ENCODE data around the gene DAAM1. TPM values are rescaled to one million over a fixed set of nuclear protein-coding genes. Genes with fewer than 3 reads are reported as not detected.
A peak's percentile ranks its signal among the peaks of the same experiment; 100 is the strongest.

The DAAM1 gene
- total RNA-seq, 6 donors from 2014 or later: 34.4 to 94.4 (median 55.5) TPM

DNA sequence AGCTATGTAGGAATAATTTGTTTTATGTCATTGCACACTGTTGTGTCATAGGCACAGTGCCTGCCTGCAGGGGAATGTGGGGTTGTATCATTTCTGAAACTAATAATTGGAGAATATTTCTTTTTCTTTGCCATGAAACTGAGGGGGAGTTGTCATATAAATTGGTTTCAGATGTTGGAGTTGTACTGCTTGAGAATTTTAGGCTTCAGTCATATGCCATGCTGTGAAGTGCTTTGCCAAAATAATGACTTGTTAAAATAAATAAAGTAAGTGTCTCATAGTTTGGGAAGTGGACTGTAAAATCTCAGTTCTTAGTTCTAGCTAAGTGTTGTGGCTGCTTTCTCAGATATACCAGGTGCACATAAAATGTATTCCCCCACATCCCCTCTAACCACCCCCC is 116.8 kb downstream of the DAAM1 start:
- DNase-seq (no peak), ATAC-seq (ENCODE audit: low FRiP score in 2 of 2) (no peak)
- Histone ChIP-seq H3K27me3 (no peaks in the 10 kb centered on the region), H3K4me1 (peaks cover 18 to 48% (median 33%) of the 10 kb centered on the region in 4 donors), H3K4me3 (no peak overlapping the region), H3K36me3 (no peaks in the 10 kb centered on the region), H3K9me3 (no peaks in the 10 kb centered on the region), H3K27ac (peak overlapping the region in 1 of 4 donors; percentile 7)
- no peak for TF ChIP-seq POLR2A (IDR thresholded peaks at IDR 0.05)

- H3K4me3 ChIP-seq: no peak overlapping the region
- DNase-seq (no peak), ATAC-seq (ENCODE audit: low FRiP score in 2 of 2) (peak in 1 of 2 donors; percentile 12)
- WGBS, 2 donors: 50 to 77% methylated on average over 1 of the region's 1 CpG
- H3K9me3 ChIP-seq: no peaks in the 10 kb centered on the region
- peaks cover 18 to 49% (median 34%) of the 10 kb centered on the region in 4 donors for H3K4me1 ChIP-seq
- no peaks in the 10 kb centered on the region for H3K27me3 ChIP-seq
- TF ChIP-seq POLR2A (IDR thresholded peaks at IDR 0.05) (no peak), EP300 (IDR thresholded peaks at IDR 0.05) (no peak), POLR2AphosphoS5 (IDR thresholded peaks at IDR 0.05) (no peak)
- TF ChIP-seq, protein P1, sequence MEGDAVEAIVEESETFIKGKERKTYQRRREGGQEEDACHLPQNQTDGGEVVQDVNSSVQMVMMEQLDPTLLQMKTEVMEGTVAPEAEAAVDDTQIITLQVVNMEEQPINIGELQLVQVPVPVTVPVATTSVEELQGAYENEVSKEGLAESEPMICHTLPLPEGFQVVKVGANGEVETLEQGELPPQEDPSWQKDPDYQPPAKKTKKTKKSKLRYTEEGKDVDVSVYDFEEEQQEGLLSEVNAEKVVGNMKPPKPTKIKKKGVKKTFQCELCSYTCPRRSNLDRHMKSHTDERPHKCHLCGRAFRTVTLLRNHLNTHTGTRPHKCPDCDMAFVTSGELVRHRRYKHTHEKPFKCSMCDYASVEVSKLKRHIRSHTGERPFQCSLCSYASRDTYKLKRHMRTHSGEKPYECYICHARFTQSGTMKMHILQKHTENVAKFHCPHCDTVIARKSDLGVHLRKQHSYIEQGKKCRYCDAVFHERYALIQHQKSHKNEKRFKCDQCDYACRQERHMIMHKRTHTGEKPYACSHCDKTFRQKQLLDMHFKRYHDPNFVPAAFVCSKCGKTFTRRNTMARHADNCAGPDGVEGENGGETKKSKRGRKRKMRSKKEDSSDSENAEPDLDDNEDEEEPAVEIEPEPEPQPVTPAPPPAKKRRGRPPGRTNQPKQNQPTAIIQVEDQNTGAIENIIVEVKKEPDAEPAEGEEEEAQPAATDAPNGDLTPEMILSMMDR (IDR thresholded peaks at IDR 0.05): no peak
- no peaks in the 10 kb centered on the region for H3K36me3 ChIP-seq
- H3K27ac ChIP-seq: peak overlapping the region in 2 of 4 donors; percentile 7 to 42
Measured at GRCh38 chr14:59305836-59306555, 117.5 kb downstream of the DAAM1 start.

DNA sequence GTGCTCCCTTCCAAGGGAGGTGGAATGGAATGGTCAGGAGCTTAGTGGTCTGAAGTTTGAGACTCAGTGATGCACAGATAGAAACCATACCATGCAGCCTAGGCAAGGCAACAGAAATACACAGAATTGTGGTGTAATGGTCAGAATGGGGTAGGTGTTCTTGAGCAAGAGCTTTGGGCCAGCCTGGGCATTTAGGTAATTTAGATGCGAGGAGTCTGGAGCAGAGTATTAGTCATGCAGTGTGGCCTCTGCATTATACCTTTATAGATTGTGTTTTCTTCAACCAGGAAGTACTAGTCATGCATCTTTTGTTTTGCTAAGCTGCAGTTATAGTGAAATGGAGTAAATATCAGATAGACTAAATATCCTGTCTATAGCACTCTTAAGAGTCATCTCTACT is 118.3 kb downstream of the DAAM1 start:
- DNase-seq: no peak
- Histone ChIP-seq H3K4me3 (no peak overlapping the region), H3K27ac (peak overlapping the region in 1 of 4 donors; percentile 42), H3K27me3 (no peaks in the 10 kb centered on the region), H3K4me1 (peaks cover 18 to 51% (median 35%) of the 10 kb centered on the region in 4 donors), H3K36me3 (no peaks in the 10 kb centered on the region), H3K9me3 (no peaks in the 10 kb centered on the region)
- ATAC-seq (ENCODE audit: low FRiP score in 2 of 2): no peak
- 72 to 73% methylated on average over 1 of the region's 1 CpG for WGBS, 2 donors
- TF ChIP-seq POLR2A (IDR thresholded peaks at IDR 0.05) (no peak), EP300 (IDR thresholded peaks at IDR 0.05) (no peak), POLR2AphosphoS5 (IDR thresholded peaks at IDR 0.05) (no peak)
- TF ChIP-seq, protein P1 (IDR thresholded peaks at IDR 0.05): no peak

DNA sequence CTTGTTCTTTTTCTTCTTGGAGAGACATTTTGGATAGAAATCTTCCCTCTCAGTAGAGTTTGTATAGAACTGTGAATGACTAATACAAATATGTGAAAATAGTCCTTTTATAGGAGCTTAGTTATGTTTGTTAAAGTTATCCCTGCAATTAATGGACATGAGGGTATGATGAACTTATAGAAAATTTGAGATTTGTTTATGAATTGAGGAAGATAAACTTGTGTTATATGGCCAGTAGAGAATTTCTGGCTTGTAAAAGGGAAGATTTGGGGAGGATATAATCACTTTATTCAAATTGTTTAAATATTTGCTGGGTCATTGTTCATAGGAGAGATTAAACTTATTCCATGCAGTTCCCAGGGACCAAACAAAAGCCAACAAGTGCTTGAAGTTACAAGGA is 119.6 kb downstream of the DAAM1 start:
- DNase-seq (no peak), ATAC-seq (ENCODE audit: low FRiP score in 2 of 2) (no peak)
- Histone ChIP-seq H3K27me3 (no peaks in the 10 kb centered on the region), H3K4me3 (no peak overlapping the region), H3K36me3 (no peaks in the 10 kb centered on the region), H3K27ac (peak overlapping the region; percentile 4 to 75 (median 19)), H3K9me3 (no peaks in the 10 kb centered on the region), H3K4me1 (peaks cover 26 to 51% (median 40%) of the 10 kb centered on the region in 4 donors)
- TF ChIP-seq EP300 (IDR thresholded peaks at IDR 0.05): no peak

DNA sequence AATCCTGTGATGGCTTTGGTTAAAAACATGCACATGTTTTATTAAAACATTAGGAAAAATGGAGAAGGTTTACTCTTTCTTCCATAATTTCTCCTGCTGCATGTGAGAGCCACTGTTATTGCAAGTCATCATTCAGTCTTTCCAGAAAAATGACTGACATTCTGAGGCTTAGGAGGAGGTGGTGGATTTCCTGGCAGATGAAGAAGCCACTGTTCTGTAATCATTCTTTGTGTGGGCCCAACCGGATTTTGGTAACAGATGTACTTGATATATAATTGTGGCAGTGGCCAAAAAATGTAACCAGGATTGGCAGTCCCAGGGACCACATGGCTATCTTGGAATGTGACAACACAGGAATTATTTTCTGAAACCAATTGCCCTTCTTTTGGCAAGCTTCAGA is 120.2 kb downstream of the DAAM1 start:
- DNase-seq (no peak), ATAC-seq (ENCODE audit: low FRiP score in 2 of 2) (no peak)
- H3K27me3 ChIP-seq: no peaks in the 10 kb centered on the region
- no peaks in the 10 kb centered on the region for H3K9me3 ChIP-seq
- peaks cover 29 to 54% (median 44%) of the 10 kb centered on the region in 4 donors for H3K4me1 ChIP-seq
- TF ChIP-seq EP300 (IDR thresholded peaks at IDR 0.05) (no peak), POLR2A (IDR thresholded peaks at IDR 0.05) (no peak), POLR2AphosphoS5 (IDR thresholded peaks at IDR 0.05) (peak in 1 of 2 donors; percentile 12)
- TF ChIP-seq, protein P1 (IDR thresholded peaks at IDR 0.05): no peak
- 39 to 44% methylated on average over 1 of the region's 1 CpG for WGBS, 2 donors
- peak overlapping the region in 3 of 4 donors; percentile 31 to 75 (median 68) for H3K27ac ChIP-seq
- no peaks in the 10 kb centered on the region for H3K36me3 ChIP-seq
- no peak overlapping the region for H3K4me3 ChIP-seq

Data from upper lobe of left lung (tissue), 6 donors.